Measurements from ENCODE around the gene P2RX5. TPM values are rescaled to one million over a fixed set of nuclear protein-coding genes. Genes with fewer than 3 reads are reported as not detected.

The P2RX5 gene
- total and polyA plus RNA-seq, 12 donors, result 0.25 to 2.8 (median 0.99) TPM

DNA sequence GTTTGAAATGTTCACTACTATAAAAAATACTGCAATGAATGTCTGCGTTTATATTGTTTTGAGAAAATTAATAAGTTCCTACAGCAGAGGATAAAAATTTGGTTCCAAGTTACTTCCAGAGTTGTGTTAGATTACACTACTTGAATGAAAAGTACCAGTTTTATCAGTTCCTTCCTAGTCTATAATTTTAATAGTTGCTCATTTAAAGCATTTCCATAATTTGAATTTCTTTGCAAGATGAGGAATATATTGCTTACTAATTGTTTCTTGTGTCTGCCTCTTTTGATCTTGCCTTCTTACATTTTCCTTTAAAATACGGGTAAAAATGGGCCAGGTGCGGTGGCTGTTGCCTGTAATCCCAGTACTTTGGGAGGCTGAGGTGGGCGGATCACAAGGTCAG is 23.4 kb downstream of the P2RX5 start:
- H3K27ac ChIP-seq, result no peak overlapping the region
- DNase-seq, result no peak
- 93 to 96% (median 95%) methylated on average over 4 of the region's 4 CpGs for WGBS, 4 donors
- no peak overlapping the region for H3K4me3 ChIP-seq
- TF ChIP-seq POLR2A (IDR thresholded peaks at IDR 0.05), result no peak
- TF ChIP-seq CTCF (IDR thresholded peaks at IDR 0.05), result no peak
- no peaks in the 10 kb centered on the region for H3K27me3 ChIP-seq
- intact Hi-C loops (cut with DNase I), result no loop called here
- H3K36me3 ChIP-seq (replicated peaks in 1 of 2), result peaks cover 0 to 7% of the 10 kb centered on the region in 2 donors
- H3K4me1 ChIP-seq (replicated peaks in 1 of 2), result peaks cover 7 to 10% of the 10 kb centered on the region in 2 donors
- H3K9me3 ChIP-seq (replicated peaks in 1 of 3), result no peaks in the 10 kb centered on the region

DNA sequence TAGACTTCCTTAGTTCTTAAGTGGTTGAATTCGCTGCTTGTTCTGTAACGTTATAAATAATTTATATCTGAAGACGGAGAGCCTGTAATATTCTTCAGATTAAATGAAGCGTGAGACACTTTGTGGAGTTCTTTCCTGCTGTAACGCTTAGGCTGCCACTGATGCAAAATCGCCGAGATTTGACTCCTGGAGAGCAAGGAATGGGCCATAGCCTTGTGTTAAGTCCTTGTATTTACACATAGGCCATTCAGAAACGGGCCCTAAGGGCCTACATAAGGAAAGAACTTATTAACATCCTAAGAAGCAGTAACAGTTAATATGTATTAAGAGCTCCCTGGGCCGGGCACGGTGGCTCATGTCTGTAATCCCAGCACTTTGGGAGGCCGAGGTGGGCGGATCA is 26.4 kb downstream of the P2RX5 start:
- peak overlapping the region in 2 of 4 donors; percentile 70 to 85 for H3K4me3 ChIP-seq
- intact Hi-C loops (cut with DNase I), result no loop called here
- no peak overlapping the region for H3K27ac ChIP-seq

DNA sequence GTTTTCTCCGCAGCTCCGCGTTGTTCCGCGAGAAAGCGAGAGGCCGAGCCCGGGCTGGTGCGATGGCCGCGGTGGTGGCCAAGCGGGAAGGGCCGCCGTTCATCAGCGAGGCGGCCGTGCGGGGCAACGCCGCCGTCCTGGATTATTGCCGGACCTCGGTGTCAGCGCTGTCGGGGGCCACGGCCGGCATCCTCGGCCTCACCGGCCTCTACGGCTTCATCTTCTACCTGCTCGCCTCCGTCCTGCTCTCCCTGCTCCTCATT is 26.9 kb downstream of the P2RX5 start:
- peaks cover 0 to 12% of the 10 kb centered on the region in 2 donors for H3K36me3 ChIP-seq (replicated peaks in 1 of 2)
- no peaks in the 10 kb centered on the region for H3K9me3 ChIP-seq (replicated peaks in 1 of 3)
- 0 to 1% (median 1%) methylated on average over 3 to 32 of the region's 32 CpGs for WGBS, 4 donors
- intact Hi-C loops (cut with DNase I), result no loop called here
- DNase-seq, result no peak
- H3K27ac ChIP-seq, result peak overlapping the region; percentile 20 to 97 (median 93)
- no peak for TF ChIP-seq POLR2A (IDR thresholded peaks at IDR 0.05)
- TF ChIP-seq CTCF (IDR thresholded peaks at IDR 0.05), result no peak
- H3K27me3 ChIP-seq, result no peaks in the 10 kb centered on the region
- H3K4me1 ChIP-seq (replicated peaks in 1 of 2), result peaks cover 23 to 27% of the 10 kb centered on the region in 2 donors
- peak overlapping the region; percentile 70 to 90 (median 80) for H3K4me3 ChIP-seq

More for the DNA sequence above, 26.4 kb downstream of the P2RX5 start:
- H3K9me3 ChIP-seq (replicated peaks in 1 of 3), result no peaks in the 10 kb centered on the region
- 48 to 54% (median 52%) methylated on average over 12 of the region's 12 CpGs for WGBS, 4 donors
- no peak for DNase-seq
- TF ChIP-seq POLR2A (IDR thresholded peaks at IDR 0.05) (no peak), CTCF (IDR thresholded peaks at IDR 0.05) (no peak)
- H3K36me3 ChIP-seq (replicated peaks in 1 of 2), result peaks cover 0 to 7% of the 10 kb centered on the region in 2 donors
- no peaks in the 10 kb centered on the region for H3K27me3 ChIP-seq
- H3K4me1 ChIP-seq (replicated peaks in 1 of 2), result peaks cover 23 to 27% of the 10 kb centered on the region in 2 donors

DNA sequence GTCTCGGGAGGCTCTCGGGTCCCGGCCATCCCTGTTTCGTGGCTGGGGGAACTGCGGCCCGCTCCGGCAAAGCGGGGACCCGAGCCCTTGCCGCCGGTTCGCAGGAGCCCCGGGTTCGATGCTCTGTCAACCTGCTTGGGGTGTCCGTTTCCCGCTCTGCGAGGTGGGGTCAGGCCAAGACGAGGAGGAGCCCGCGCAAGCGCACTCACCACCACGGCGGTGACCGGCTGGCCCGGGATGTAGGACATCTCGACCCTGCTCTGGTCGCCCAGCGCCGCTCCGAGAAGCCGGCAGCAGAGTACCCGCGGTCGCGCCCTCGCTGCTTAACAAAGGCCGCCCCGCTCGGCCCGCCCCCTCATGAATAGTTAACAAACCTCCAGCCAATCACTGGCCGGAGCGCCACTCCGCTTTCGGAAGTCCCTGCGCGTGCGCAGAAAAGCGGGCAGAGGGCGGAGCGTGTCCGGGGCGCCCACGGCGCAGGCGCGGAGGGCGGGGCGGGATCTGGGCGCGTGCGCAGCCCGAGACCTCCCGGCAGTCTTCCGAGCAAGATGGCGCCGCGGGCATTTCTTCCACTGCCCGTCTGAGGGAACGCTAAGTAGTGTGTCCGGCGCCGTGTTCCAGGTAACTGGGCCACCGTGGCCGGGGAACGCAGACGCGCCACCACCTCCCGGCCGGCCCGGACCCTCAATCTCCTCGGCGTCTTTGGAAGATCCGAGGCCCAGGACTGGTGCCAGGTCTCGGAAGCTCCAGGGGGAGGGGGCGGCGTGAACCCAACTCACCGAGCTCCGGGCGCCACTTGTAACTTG is 27.5 kb downstream of the P2RX5 start, which contains the start of the genes EMC6 and TAX1BP3:
TSS of gene EMC6 (plus strand) at position 534 of the 806 bp plus-strand sequence. CDS start 335 bp downstream, outside the sequence.
TSS of gene TAX1BP3 (minus strand) at position 300 of the 806 bp plus-strand sequence. CDS start at position 248, 52 bp downstream.
- H3K27ac ChIP-seq, result peak within 1 kb of the TSS; percentile 89 to 97 (median 93)
- H3K4me3 ChIP-seq, result peak within 1 kb of the TSS; percentile 70 to 94 (median 80)
- intact Hi-C loops (cut with DNase I), result no loop called here
- TF ChIP-seq CTCF (IDR thresholded peaks at IDR 0.05) (peak in 1 of 6 experiments; percentile 3), POLR2A (IDR thresholded peaks at IDR 0.05) (peak; percentile 96 to 97)
- no peaks in the 10 kb centered on the region for H3K27me3 ChIP-seq
- WGBS, 4 donors, result 0 to 1% (median 0%) methylated on average over 9 to 89 of the region's 89 CpGs
- peak; percentile 98 to 99 (median 99) for DNase-seq
- H3K4me1 ChIP-seq (replicated peaks in 1 of 2), result peaks cover 23 to 27% of the 10 kb centered on the region in 2 donors
- H3K36me3 ChIP-seq (replicated peaks in 1 of 2), result peaks cover 0 to 18% of the 10 kb centered on the region in 2 donors
- H3K9me3 ChIP-seq (replicated peaks in 1 of 3), result no peaks in the 10 kb centered on the region

Measured in adrenal gland (tissue), 12 donors.